Superior temporal gyrus (tissue), 1 donor: Measurements from ENCODE around the gene ZNF628.

Experiments
- DNase-seq: peaks from one replicate; pipeline ENCODE4 v3.0.0-alpha.2; 2016; ENCODE audit errors: extremely low spot score

The ZNF628 gene

GRCh38 chr19:55465460-55466240 is 10.8 kb upstream of the ZNF628 start:
- DNase-seq, result no peak

- DNase-seq, result no peak
Measured at GRCh38 chr19:55466241-55466614, 10.2 kb upstream of the ZNF628 start.

GRCh38 chr19:55467236-55468053 is 9.0 kb upstream of the ZNF628 start:
- peak; percentile 44 for DNase-seq

DNA sequence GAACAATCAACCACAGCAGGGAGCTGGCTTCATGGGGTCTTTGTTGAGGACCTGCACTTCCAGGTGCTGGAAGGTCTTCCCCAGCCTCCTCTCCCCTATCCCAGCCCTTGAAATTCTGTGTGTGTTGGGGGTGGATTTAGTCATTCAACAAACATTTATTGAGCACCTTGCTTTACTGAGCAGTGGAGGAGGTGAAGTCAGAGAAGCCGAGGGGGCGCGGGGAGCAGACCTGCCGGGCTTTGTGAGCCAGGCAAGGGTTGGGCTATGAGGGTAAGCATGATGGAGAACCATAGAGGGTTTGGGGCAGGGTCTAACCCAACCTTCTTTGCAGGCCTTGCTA is 8.4 kb upstream of the ZNF628 start:
- no peak for DNase-seq

- no peak for DNase-seq
Measured at GRCh38 chr19:55471266-55471665, 5.2 kb upstream of the ZNF628 start.

GRCh38 chr19:55472463-55472862 is 4.0 kb upstream of the ZNF628 start:
- DNase-seq, result no peak

DNA sequence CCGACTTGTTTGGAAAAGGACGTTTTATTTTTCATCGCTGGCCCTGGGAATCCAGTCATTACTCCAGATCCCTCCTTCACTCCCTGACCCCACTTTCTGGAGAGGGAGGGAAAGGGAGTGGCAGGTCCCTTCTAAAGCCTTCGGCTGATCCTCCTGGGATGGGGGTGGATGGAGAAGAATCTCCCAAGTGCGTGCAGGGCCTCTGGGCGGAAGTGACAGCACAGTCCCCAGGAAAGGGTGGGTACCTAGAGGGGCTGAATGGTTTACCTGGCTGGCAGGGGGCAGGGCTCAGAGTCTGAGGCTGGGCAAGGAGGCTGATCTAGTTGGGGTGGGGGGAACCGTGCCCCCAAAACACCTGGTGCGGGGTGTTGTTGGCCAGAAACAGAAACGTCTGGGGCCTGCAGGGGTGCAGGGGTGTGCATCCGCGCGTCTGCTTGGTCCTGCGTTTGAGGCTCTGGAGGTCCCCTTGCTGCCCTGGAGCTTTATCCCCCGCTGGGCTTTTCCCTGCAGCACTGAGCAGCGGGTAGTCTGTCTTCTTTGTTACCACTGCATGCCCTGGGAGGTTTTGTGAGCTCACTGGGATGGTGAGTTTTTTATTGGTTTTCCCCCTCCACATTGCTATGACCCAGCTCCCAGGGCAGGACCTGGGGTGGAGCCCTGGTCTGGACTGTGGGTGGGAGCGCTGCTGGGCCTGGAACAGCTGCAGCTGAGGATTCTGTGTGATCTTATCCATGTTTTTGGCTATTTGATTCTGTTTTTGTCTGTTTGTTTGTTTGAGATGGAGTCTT is 3.0 kb upstream of the ZNF628 start:
- DNase-seq, result no peak

DNA sequence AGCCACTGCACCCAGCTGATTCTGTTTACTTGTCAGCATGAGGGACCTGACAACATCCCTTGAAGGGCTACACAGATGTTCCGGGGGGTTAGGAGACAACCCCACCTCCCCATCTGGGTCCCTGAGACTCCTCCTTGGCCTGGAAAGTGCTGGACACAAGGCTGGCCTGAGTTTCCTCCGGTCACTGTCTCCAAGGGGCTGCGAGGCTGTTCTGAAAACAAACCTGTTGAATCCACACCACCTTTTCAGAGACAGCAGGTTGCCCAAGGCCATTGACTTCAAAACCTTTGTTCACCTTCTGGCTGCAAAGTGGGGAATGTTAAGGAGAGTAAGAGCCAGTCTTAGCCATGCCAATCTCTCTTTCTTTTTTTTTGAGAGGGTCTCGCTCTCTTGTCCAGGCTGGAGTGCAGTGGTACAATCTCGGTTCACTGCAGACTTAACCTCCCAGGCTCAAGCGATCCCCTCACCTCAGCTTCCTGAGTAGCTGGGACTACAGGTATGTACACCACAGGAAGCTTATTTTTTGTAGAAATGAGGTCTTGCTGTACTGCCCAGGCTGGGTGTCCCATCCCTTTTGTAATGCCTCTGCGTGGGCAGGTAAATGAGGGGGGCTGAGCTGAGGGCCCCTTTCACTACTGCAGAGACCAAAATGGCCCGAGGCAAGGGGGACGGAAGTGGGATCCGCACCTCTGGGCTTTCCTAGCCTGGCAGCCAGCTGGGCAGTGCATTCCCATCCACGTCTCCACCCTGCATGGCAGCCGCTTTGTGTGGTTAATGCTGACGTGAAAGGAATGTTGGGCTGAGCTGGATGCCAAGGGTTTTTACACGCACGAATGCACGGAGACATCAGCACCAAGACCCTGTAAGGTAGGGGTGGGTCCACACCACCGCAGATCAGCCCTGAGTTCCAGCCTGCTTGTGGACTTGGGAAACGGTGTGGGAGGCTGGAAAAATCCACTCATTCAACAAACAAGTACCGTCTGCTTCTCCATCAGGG is 1.9 kb upstream of the ZNF628 start:
- DNase-seq, result no peak

DNA sequence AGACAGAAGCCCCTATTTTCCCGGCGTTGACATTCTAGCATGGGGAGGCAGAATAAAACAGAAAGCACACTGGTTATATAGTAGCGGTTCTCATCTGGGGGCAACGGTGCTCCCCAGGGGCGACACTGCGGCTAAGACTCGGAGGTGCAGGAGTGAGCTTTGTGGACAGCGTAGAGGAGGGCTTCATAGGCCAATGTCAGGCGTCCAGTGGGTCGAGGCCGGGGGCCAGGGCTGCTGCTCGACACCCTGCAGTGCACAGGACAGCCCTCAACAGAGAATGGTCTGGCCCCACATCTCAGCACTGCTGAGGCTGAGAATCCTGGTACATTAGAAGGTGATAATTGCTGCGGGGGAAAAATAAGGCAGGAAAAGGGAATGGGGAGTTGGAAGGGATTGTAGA is 1.5 kb downstream of the ZNF628 start:
- no peak for DNase-seq

GRCh38 chr19:55478364-55478763 is 1.9 kb downstream of the ZNF628 start:
- DNase-seq, result no peak

- no peak for DNase-seq
Measured at GRCh38 chr19:55479045-55479444, 2.6 kb downstream of the ZNF628 start.

GRCh38 chr19:55479451-55480230 is 3.2 kb downstream of the ZNF628 start:
- DNase-seq, result no peak

- DNase-seq, result no peak
Measured at GRCh38 chr19:55481148-55481793, 4.9 kb downstream of the ZNF628 start.

- no peak for DNase-seq
Measured at GRCh38 chr19:55481794-55482155, 5.4 kb downstream of the ZNF628 start.

- DNase-seq, result no peak
Measured at GRCh38 chr19:55482156-55482961, 5.9 kb downstream of the ZNF628 start.

DNA sequence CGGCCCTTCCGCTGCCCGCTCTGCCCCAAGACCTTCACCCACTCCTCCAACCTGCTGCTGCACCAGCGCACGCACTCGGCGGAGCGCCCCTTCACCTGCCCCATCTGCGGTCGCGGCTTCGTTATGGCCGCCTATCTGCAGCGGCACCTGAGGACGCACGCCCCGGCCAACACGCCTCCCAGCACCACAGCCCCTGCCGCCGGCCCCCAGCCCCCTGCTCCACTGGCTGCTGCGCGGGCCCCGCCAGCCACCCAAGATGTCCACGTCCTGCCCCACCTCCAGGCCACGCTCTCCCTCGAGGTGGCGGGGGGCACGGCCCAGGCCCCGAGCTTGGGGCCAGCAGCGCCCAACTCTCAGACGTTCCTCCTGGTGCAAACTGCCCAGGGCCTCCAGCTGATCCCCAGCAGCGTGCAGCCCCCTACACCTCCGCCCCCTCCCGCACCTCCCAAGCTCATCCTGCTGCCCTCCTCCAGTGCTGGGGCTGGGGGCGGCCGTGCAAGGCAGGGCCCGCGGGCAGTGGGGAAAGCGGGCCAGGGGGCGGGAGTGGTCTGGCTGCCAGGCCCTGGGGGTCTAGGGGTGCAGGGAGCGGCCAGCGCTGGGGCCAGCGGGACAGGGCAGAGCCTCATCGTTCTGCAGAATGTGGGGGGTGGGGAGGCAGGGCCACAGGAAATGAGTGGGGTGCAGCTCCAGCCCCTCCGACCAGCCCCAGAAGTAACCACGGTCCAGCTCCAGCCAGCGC is 6.7 kb downstream of the ZNF628 start:
- DNase-seq, result no peak

- DNase-seq, result no peak
Measured at GRCh38 chr19:55483706-55484592, 7.5 kb downstream of the ZNF628 start.
